Activated T-cell treated with anti-CD3 and anti-CD28 coated beads, Interleukin-2, amount 50 U/mL, for 24 hours (primary cell): ENCODE results near the gene IFIT5.

ENCODE experiments used
- DNase-seq: peaks from one replicate; pipeline ENCODE4 v3.0.0-alpha.2; 2020
- H3K27ac Mint-ChIP-seq: 2 replicates; pipeline ENCODE4 v1.8.0; 2020; ENCODE audit warnings: mild to moderate bottlenecking, mixed read lengths
- H3K27me3 Mint-ChIP-seq: 2 replicates; pipeline ENCODE4 v1.8.0; 2020; ENCODE audit warnings: mixed read lengths
- H3K36me3 Mint-ChIP-seq: 2 replicates; pipeline ENCODE4 v1.8.0; 2020; ENCODE audit warnings: low read depth, mixed read lengths
- H3K4me1 Mint-ChIP-seq: 2 replicates; pipeline ENCODE4 v1.8.0; 2020; ENCODE audit warnings: low read depth, mixed read lengths
- H3K4me3 Mint-ChIP-seq: 2 replicates; pipeline ENCODE4 v1.8.0; 2020; ENCODE audit warnings: mild to moderate bottlenecking, moderate library complexity, mixed read lengths
- H3K9me3 Mint-ChIP-seq: 2 replicates; pipeline ENCODE4 v1.8.0; 2020; ENCODE audit warnings: mixed read lengths

The IFIT5 gene

GRCh38 chr10:89414146-89414878, at the start of gene IFIT5:
IFIT5 (plus strand) TSS chr10:89414568; CDS start chr10:89414799, 231 bp downstream.
- peak within 1 kb of the TSS; percentile 85 for H3K4me3 Mint-ChIP-seq
- H3K36me3 Mint-ChIP-seq: peaks cover 27% of the 10 kb centered on the region
- peaks cover 6% of the 10 kb centered on the region for H3K9me3 Mint-ChIP-seq
- H3K27me3 Mint-ChIP-seq: no peaks in the 10 kb centered on the region
- DNase-seq: peak; percentile 81
- peaks cover 54% of the 10 kb centered on the region for H3K4me1 Mint-ChIP-seq
- peak within 1 kb of the TSS; percentile 93 for H3K27ac Mint-ChIP-seq

- no peaks in the 10 kb centered on the region for H3K36me3 Mint-ChIP-seq
- H3K9me3 Mint-ChIP-seq: no peaks in the 10 kb centered on the region
- no peak overlapping the region for H3K4me3 Mint-ChIP-seq
- peaks cover 23% of the 10 kb centered on the region for H3K4me1 Mint-ChIP-seq
- DNase-seq: no peak
- H3K27me3 Mint-ChIP-seq: peaks cover 4% of the 10 kb centered on the region
- no peak overlapping the region for H3K27ac Mint-ChIP-seq
These were observed 46.8 kb upstream of the IFIT5 start for GRCh38 chr10:89367529-89367928.

GRCh38 chr10:89368129-89368528, 46.2 kb upstream of the IFIT5 start:
- Mint-ChIP-seq H3K27me3 (peaks cover 4% of the 10 kb centered on the region), H3K36me3 (no peaks in the 10 kb centered on the region), H3K4me1 (peaks cover 22% of the 10 kb centered on the region), H3K4me3 (no peak overlapping the region), H3K9me3 (no peaks in the 10 kb centered on the region), H3K27ac (no peak overlapping the region)
- no peak for DNase-seq

GRCh38 chr10:89369156-89370105, 44.9 kb upstream of the IFIT5 start:
- no peaks in the 10 kb centered on the region for H3K9me3 Mint-ChIP-seq
- H3K27me3 Mint-ChIP-seq: peaks cover 4% of the 10 kb centered on the region
- H3K4me1 Mint-ChIP-seq: peaks cover 14% of the 10 kb centered on the region
- no peak overlapping the region for H3K27ac Mint-ChIP-seq
- DNase-seq: no peak
- no peak overlapping the region for H3K4me3 Mint-ChIP-seq
- no peaks in the 10 kb centered on the region for H3K36me3 Mint-ChIP-seq

GRCh38 chr10:89371079-89371478, 43.3 kb upstream of the IFIT5 start:
- no peaks in the 10 kb centered on the region for H3K36me3 Mint-ChIP-seq
- peaks cover 4% of the 10 kb centered on the region for H3K27me3 Mint-ChIP-seq
- H3K4me1 Mint-ChIP-seq: peaks cover 11% of the 10 kb centered on the region
- H3K4me3 Mint-ChIP-seq: no peak overlapping the region
- no peak overlapping the region for H3K27ac Mint-ChIP-seq
- H3K9me3 Mint-ChIP-seq: no peaks in the 10 kb centered on the region
- no peak for DNase-seq

- H3K36me3 Mint-ChIP-seq: no peaks in the 10 kb centered on the region
- no peak overlapping the region for H3K4me3 Mint-ChIP-seq
- H3K27me3 Mint-ChIP-seq: peaks cover 4% of the 10 kb centered on the region
- DNase-seq: no peak
- H3K9me3 Mint-ChIP-seq: no peaks in the 10 kb centered on the region
- no peak overlapping the region for H3K27ac Mint-ChIP-seq
- H3K4me1 Mint-ChIP-seq: peaks cover 9% of the 10 kb centered on the region
These were observed 42.4 kb upstream of the IFIT5 start for GRCh38 chr10:89371987-89372386.

- H3K9me3 Mint-ChIP-seq: no peaks in the 10 kb centered on the region
- no peaks in the 10 kb centered on the region for H3K36me3 Mint-ChIP-seq
- no peak overlapping the region for H3K27ac Mint-ChIP-seq
- no peak overlapping the region for H3K4me3 Mint-ChIP-seq
- DNase-seq: no peak
- H3K27me3 Mint-ChIP-seq: peaks cover 4% of the 10 kb centered on the region
- no peaks in the 10 kb centered on the region for H3K4me1 Mint-ChIP-seq
These were observed 40.3 kb upstream of the IFIT5 start for GRCh38 chr10:89373916-89374711.

GRCh38 chr10:89374713-89375141, 39.6 kb upstream of the IFIT5 start:
- H3K4me3 Mint-ChIP-seq: no peak overlapping the region
- no peak for DNase-seq
- no peaks in the 10 kb centered on the region for H3K4me1 Mint-ChIP-seq
- no peaks in the 10 kb centered on the region for H3K9me3 Mint-ChIP-seq
- no peak overlapping the region for H3K27ac Mint-ChIP-seq
- H3K36me3 Mint-ChIP-seq: no peaks in the 10 kb centered on the region
- peaks cover 4% of the 10 kb centered on the region for H3K27me3 Mint-ChIP-seq

GRCh38 chr10:89377705-89378637, 36.4 kb upstream of the IFIT5 start, which contains the start of gene IFIT1B:
IFIT1B (plus strand) TSS chr10:89378056; CDS start chr10:89378136, 80 bp downstream.
- Mint-ChIP-seq H3K27me3 (no peaks in the 10 kb centered on the region), H3K4me3 (no peak within 1 kb of the TSS), H3K4me1 (peaks cover 2% of the 10 kb centered on the region), H3K36me3 (no peaks in the 10 kb centered on the region), H3K27ac (no peak within 1 kb of the TSS), H3K9me3 (no peaks in the 10 kb centered on the region)
- DNase-seq: no peak

- H3K27ac Mint-ChIP-seq: no peak overlapping the region
- no peak for DNase-seq
- H3K36me3 Mint-ChIP-seq: no peaks in the 10 kb centered on the region
- no peaks in the 10 kb centered on the region for H3K27me3 Mint-ChIP-seq
- peaks cover 2% of the 10 kb centered on the region for H3K4me1 Mint-ChIP-seq
- no peak overlapping the region for H3K4me3 Mint-ChIP-seq
- no peaks in the 10 kb centered on the region for H3K9me3 Mint-ChIP-seq
These were observed 35.3 kb upstream of the IFIT5 start for GRCh38 chr10:89379103-89379502.

- H3K9me3 Mint-ChIP-seq: no peaks in the 10 kb centered on the region
- no peak for DNase-seq
- H3K4me3 Mint-ChIP-seq: no peak overlapping the region
- H3K4me1 Mint-ChIP-seq: peaks cover 2% of the 10 kb centered on the region
- no peaks in the 10 kb centered on the region for H3K36me3 Mint-ChIP-seq
- no peaks in the 10 kb centered on the region for H3K27me3 Mint-ChIP-seq
- H3K27ac Mint-ChIP-seq: no peak overlapping the region
These were observed 31.6 kb upstream of the IFIT5 start for GRCh38 chr10:89382757-89383156.

GRCh38 chr10:89384474-89385340, 29.7 kb upstream of the IFIT5 start:
- DNase-seq: no peak

GRCh38 chr10:89388806-89389205, 25.6 kb upstream of the IFIT5 start:
- H3K36me3 Mint-ChIP-seq: no peaks in the 10 kb centered on the region
- H3K4me3 Mint-ChIP-seq: no peak overlapping the region
- H3K27me3 Mint-ChIP-seq: no peaks in the 10 kb centered on the region
- no peak for DNase-seq
- H3K9me3 Mint-ChIP-seq: no peaks in the 10 kb centered on the region
- peaks cover 15% of the 10 kb centered on the region for H3K4me1 Mint-ChIP-seq
- no peak overlapping the region for H3K27ac Mint-ChIP-seq

More at GRCh38 chr10:89384474-89385340, 29.7 kb upstream of the IFIT5 start:
- no peaks in the 10 kb centered on the region for H3K27me3 Mint-ChIP-seq
- H3K9me3 Mint-ChIP-seq: no peaks in the 10 kb centered on the region
- H3K36me3 Mint-ChIP-seq: no peaks in the 10 kb centered on the region
- H3K4me1 Mint-ChIP-seq: peaks cover 2% of the 10 kb centered on the region
- H3K4me3 Mint-ChIP-seq: no peak overlapping the region
- H3K27ac Mint-ChIP-seq: no peak overlapping the region
